Measurements from ENCODE around the gene SH3BP1.

The SH3BP1 gene

DNA sequence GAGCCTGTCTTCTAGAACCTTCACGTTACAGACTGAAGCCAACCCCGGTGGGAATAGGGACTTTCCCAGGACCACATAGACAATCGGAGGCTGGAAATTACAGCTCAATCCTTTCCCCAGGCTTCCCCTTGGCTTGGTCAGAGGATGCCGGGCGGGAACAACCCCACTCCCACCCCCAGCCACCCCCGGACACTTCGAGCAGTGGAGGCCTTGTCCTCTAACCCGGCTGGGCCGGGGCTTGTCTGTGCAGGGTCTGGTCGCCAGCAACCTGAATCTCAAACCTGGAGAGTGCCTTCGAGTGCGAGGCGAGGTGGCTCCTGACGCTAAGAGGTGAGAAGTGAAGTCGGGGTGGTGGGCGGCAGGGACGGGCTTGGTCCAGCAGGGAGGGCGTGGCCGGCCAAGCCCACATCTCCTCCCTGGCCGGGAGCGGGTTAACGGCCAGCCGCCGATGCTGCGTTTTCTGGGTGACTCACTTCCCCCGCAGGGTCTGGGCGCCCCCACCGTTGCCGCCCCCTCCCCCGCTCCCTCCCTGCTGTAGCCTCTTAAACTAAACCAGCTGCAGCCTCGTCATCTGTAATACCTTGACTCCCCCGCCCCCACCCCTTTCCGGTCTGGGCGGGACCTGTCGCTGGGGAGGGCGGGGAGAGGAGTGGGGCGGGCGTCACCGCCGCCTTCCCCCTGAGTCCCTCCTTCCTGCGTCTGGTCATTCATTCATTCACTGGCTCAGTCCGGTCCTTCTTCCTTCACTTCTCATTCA lies 37.4 kb downstream of the SH3BP1 start:
- Histone ChIP-seq H3K79me2 (ENCODE audit: insufficient read depth, low read length) (no peaks in the 10 kb centered on the region), H3K4me3 (ENCODE audit: insufficient read depth, low read length, poor library complexity, severe bottlenecking) (peak overlapping the region; percentile 55), H3K36me3 (ENCODE audit: low read length) (no peaks in the 10 kb centered on the region), H3K9ac (ENCODE audit: low read length) (peak overlapping the region; percentile 47), H3K27me3 (ENCODE audit: low read length) (no peaks in the 10 kb centered on the region), H2AFZ (ENCODE audit: low read depth, low read length, severe bottlenecking) (peak overlapping the region; percentile 91), H4K20me1 (ENCODE audit: low read depth, low read length) (no peaks in the 10 kb centered on the region), H3K9me2 (replicated peaks; ENCODE audit: insufficient read depth, low read length) (no peaks in the 10 kb centered on the region), H3K9me3 (ENCODE audit: insufficient read depth, low read length) (no peaks in the 10 kb centered on the region), H3F3A (ENCODE audit: insufficient read depth) (peaks cover 16% of the 10 kb centered on the region), H3K4me2 (ENCODE audit: low read depth, low read length, poor library complexity, severe bottlenecking) (peak overlapping the region; percentile 78), H3K27ac (ENCODE audit: low read depth, low read length) (peak overlapping the region; percentile 75)
- TF ChIP-seq EZH2phosphoT487 (conservative IDR thresholded peaks at IDR 0.05; ENCODE audit: low read length), result no peak
- TF ChIP-seq, protein P1, sequence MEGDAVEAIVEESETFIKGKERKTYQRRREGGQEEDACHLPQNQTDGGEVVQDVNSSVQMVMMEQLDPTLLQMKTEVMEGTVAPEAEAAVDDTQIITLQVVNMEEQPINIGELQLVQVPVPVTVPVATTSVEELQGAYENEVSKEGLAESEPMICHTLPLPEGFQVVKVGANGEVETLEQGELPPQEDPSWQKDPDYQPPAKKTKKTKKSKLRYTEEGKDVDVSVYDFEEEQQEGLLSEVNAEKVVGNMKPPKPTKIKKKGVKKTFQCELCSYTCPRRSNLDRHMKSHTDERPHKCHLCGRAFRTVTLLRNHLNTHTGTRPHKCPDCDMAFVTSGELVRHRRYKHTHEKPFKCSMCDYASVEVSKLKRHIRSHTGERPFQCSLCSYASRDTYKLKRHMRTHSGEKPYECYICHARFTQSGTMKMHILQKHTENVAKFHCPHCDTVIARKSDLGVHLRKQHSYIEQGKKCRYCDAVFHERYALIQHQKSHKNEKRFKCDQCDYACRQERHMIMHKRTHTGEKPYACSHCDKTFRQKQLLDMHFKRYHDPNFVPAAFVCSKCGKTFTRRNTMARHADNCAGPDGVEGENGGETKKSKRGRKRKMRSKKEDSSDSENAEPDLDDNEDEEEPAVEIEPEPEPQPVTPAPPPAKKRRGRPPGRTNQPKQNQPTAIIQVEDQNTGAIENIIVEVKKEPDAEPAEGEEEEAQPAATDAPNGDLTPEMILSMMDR (IDR thresholded peaks at IDR 0.05; ENCODE audit: insufficient read depth, low read length, poor library complexity, severe bottlenecking), result no peak

DNA sequence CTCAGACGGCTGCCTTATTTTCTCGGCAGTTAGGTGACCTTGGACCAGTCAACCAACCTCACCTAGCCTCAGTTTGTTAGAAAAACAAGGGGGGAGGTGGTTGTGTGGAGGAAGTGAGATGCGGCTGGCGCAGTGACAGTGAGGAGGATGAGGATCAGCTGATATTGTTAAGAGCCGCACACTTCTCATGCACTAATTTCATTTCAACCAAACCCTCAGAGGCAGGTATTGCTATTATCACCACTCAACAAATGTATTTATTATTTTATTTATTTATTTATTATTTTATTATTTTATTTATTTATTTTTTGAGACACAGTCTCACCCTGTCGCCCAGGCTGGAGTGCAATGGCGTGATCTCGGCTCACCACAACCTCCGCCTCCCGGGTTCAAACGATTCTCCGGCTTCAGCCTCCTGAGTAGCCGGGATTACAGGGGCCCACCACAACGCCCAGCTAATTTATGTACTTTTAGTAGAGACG lies 38.1 kb downstream of the SH3BP1 start:
- H3K27me3 ChIP-seq (ENCODE audit: low read length), result no peaks in the 10 kb centered on the region
- H3F3A ChIP-seq (ENCODE audit: insufficient read depth), result peaks cover 16% of the 10 kb centered on the region
- no peaks in the 10 kb centered on the region for H3K9me2 ChIP-seq (replicated peaks; ENCODE audit: insufficient read depth, low read length)
- TF ChIP-seq, protein P1 (IDR thresholded peaks at IDR 0.05; ENCODE audit: insufficient read depth, low read length, poor library complexity, severe bottlenecking), result no peak
- no peak for TF ChIP-seq EZH2phosphoT487 (conservative IDR thresholded peaks at IDR 0.05; ENCODE audit: low read length)
- no peaks in the 10 kb centered on the region for H3K9me3 ChIP-seq (ENCODE audit: insufficient read depth, low read length)
- H3K27ac ChIP-seq (ENCODE audit: low read depth, low read length), result peak overlapping the region; percentile 75
- H2AFZ ChIP-seq (ENCODE audit: low read depth, low read length, severe bottlenecking), result peak overlapping the region; percentile 91
- H3K79me2 ChIP-seq (ENCODE audit: insufficient read depth, low read length), result no peaks in the 10 kb centered on the region
- H3K4me3 ChIP-seq (ENCODE audit: insufficient read depth, low read length, poor library complexity, severe bottlenecking), result peak overlapping the region; percentile 55
- H4K20me1 ChIP-seq (ENCODE audit: low read depth, low read length), result no peaks in the 10 kb centered on the region
- peak overlapping the region; percentile 47 for H3K9ac ChIP-seq (ENCODE audit: low read length)
- H3K4me2 ChIP-seq (ENCODE audit: low read depth, low read length, poor library complexity, severe bottlenecking), result peak overlapping the region; percentile 78
- H3K36me3 ChIP-seq (ENCODE audit: low read length), result no peaks in the 10 kb centered on the region

- Histone ChIP-seq H2AFZ (ENCODE audit: low read depth, low read length, severe bottlenecking) (no peak overlapping the region), H3K9me3 (ENCODE audit: insufficient read depth, low read length) (no peaks in the 10 kb centered on the region), H3K27me3 (ENCODE audit: low read length) (no peaks in the 10 kb centered on the region), H3K27ac (ENCODE audit: low read depth, low read length) (no peak overlapping the region), H3K4me3 (ENCODE audit: insufficient read depth, low read length, poor library complexity, severe bottlenecking) (no peak overlapping the region), H3K36me3 (ENCODE audit: low read length) (no peaks in the 10 kb centered on the region), H3K9me2 (replicated peaks; ENCODE audit: insufficient read depth, low read length) (no peaks in the 10 kb centered on the region), H3K79me2 (ENCODE audit: insufficient read depth, low read length) (no peaks in the 10 kb centered on the region), H3K4me2 (ENCODE audit: low read depth, low read length, poor library complexity, severe bottlenecking) (no peak overlapping the region), H3K9ac (ENCODE audit: low read length) (0 out of 2 replicates have a peak overlapping the region, but pooled peaks have one; percentile 28), H3F3A (ENCODE audit: insufficient read depth) (peaks cover 16% of the 10 kb centered on the region), H4K20me1 (ENCODE audit: low read depth, low read length) (no peaks in the 10 kb centered on the region)
- TF ChIP-seq EZH2phosphoT487 (conservative IDR thresholded peaks at IDR 0.05; ENCODE audit: low read length), result no peak
- TF ChIP-seq, protein P1 (IDR thresholded peaks at IDR 0.05; ENCODE audit: insufficient read depth, low read length, poor library complexity, severe bottlenecking), result no peak
Observed at GRCh38 chr22:37678372-37678771, 38.9 kb downstream of the SH3BP1 start.
